Loucy (cell line): ENCODE results near the gene TOGARAM2.

Experiments used
- H2AFZ ChIP-seq: fragments of 200-600 bp; sonication (generic); 2 replicates; pipeline ENCODE4 v1.6.0; 2016; ENCODE audit warnings: antibody characterized with exemption, mild to moderate bottlenecking, low read length, moderate library complexity
- H3F3A ChIP-seq: fragments of 200-600 bp; 2 replicates; pipeline ENCODE4 v1.6.0; 2016; ENCODE audit warnings: antibody characterized with exemption, low read depth, mild to moderate bottlenecking
- H3K27me3 ChIP-seq: fragments of 200-600 bp; sonication (generic); 2 replicates; pipeline ENCODE4 v1.6.1; 2014; ENCODE audit warnings: low read length, mild to moderate bottlenecking; ENCODE audit not compliant: insufficient read depth, poor library complexity, severe bottlenecking
- H3K36me3 ChIP-seq: fragments of 200-600 bp; sonication (generic); 2 replicates; pipeline ENCODE4 v1.6.1; 2016; ENCODE audit warnings: low read length; ENCODE audit not compliant: insufficient read depth
- H3K4me1 ChIP-seq: fragments of 200-600 bp; sonication (generic); 2 replicates; pipeline ENCODE4 v1.5.1; 2014; ENCODE audit warnings: low read length, mild to moderate bottlenecking; ENCODE audit not compliant: insufficient read depth, poor library complexity, severe bottlenecking
- H3K4me2 ChIP-seq: fragments of 200-600 bp; sonication (generic); 2 replicates; pipeline ENCODE4 v1.6.0; 2014; ENCODE audit warnings: antibody characterized with exemption, low read length, low read depth, mild to moderate bottlenecking; ENCODE audit not compliant: poor library complexity, severe bottlenecking
- H3K4me3 ChIP-seq: fragments of 200-600 bp; sonication (generic); 2 replicates; pipeline ENCODE4 v1.5.1; 2014; ENCODE audit warnings: low read length, mild to moderate bottlenecking, mixed read lengths; ENCODE audit not compliant: poor library complexity, severe bottlenecking
- H3K79me2 ChIP-seq: fragments of 200-600 bp; sonication (generic); 2 replicates; pipeline ENCODE4 v1.6.1; 2014; ENCODE audit warnings: low read length; ENCODE audit not compliant: insufficient read depth
- H3K9ac ChIP-seq: fragments of 200-600 bp; sonication (generic); 2 replicates; pipeline ENCODE4 v1.6.0; 2014; ENCODE audit warnings: mild to moderate bottlenecking, low read depth, low read length, moderate library complexity; ENCODE audit not compliant: poor library complexity, severe bottlenecking
- H3K9me2 ChIP-seq: fragments of 200-600 bp; sonication (generic); replicated peaks from 2 replicates; pipeline ENCODE4 v1.6.1; 2016; ENCODE audit warnings: low read depth, low read length, mixed read lengths
- H3K9me3 ChIP-seq: fragments of 200-600 bp; sonication (generic); 2 replicates; pipeline ENCODE4 v1.6.1; 2014; ENCODE audit warnings: mild to moderate bottlenecking, antibody characterized with exemption, low read length, low read depth; ENCODE audit not compliant: insufficient read depth
- H4K20me1 ChIP-seq: fragments of 200-600 bp; sonication (generic); 2 replicates; pipeline ENCODE4 v1.6.0; 2014; ENCODE audit warnings: antibody characterized with exemption, low read length, mild to moderate bottlenecking; ENCODE audit not compliant: insufficient read depth, poor library complexity, severe bottlenecking
- EZH2phosphoT487 ChIP-seq: fragments of 200-600 bp; IDR thresholded peaks from 2 replicates; pipeline ENCODE4 v1.6.1; 2018; ENCODE audit warnings: antibody characterized with exemption, mild to moderate bottlenecking, moderate library complexity, borderline replicate concordance
- TF ChIP-seq, protein P1 (sequence below): fragments of 200-600 bp; sonication (generic); conservative IDR thresholded peaks from 2 replicates; pipeline ENCODE4 v1.5.1; 2014; ENCODE audit warnings: mild to moderate bottlenecking, antibody characterized with exemption, low read length

Gene TOGARAM2

DNA sequence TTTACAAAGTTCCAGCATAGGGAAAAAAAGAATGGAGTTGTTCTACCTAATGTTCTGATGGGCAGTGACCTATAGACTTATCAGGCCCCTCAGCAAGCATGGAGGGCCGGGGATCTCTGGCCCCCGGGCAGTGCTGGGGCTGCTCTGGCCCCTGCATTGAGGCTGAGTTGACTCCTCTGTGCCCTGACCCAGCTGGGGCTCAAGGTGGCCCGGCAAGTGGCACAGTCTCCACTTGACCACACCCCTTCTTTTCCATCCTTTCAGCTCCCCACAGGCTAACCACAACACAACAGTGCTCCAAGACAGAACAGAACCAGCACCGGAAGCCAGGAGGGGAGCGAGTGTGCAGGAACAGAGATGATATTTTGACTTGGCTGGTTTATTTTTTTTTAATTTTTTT lies 19.9 kb downstream of the TOGARAM2 start:
- H3K79me2 ChIP-seq = no peaks in the 10 kb centered on the region
- H3F3A ChIP-seq = no peaks in the 10 kb centered on the region
- no peaks in the 10 kb centered on the region for H3K9me2 ChIP-seq
- no peak overlapping the region for H3K4me2 ChIP-seq
- H3K27me3 ChIP-seq = no peaks in the 10 kb centered on the region
- peaks cover 15% of the 10 kb centered on the region for H3K4me1 ChIP-seq
- no peaks in the 10 kb centered on the region for H4K20me1 ChIP-seq
- H3K9me3 ChIP-seq = no peaks in the 10 kb centered on the region
- no peak overlapping the region for H3K4me3 ChIP-seq
- H2AFZ ChIP-seq = no peak overlapping the region
- H3K9ac ChIP-seq = no peak overlapping the region
- no peak for TF ChIP-seq EZH2phosphoT487
- TF ChIP-seq, protein P1, sequence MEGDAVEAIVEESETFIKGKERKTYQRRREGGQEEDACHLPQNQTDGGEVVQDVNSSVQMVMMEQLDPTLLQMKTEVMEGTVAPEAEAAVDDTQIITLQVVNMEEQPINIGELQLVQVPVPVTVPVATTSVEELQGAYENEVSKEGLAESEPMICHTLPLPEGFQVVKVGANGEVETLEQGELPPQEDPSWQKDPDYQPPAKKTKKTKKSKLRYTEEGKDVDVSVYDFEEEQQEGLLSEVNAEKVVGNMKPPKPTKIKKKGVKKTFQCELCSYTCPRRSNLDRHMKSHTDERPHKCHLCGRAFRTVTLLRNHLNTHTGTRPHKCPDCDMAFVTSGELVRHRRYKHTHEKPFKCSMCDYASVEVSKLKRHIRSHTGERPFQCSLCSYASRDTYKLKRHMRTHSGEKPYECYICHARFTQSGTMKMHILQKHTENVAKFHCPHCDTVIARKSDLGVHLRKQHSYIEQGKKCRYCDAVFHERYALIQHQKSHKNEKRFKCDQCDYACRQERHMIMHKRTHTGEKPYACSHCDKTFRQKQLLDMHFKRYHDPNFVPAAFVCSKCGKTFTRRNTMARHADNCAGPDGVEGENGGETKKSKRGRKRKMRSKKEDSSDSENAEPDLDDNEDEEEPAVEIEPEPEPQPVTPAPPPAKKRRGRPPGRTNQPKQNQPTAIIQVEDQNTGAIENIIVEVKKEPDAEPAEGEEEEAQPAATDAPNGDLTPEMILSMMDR = no peak
- no peaks in the 10 kb centered on the region for H3K36me3 ChIP-seq

DNA sequence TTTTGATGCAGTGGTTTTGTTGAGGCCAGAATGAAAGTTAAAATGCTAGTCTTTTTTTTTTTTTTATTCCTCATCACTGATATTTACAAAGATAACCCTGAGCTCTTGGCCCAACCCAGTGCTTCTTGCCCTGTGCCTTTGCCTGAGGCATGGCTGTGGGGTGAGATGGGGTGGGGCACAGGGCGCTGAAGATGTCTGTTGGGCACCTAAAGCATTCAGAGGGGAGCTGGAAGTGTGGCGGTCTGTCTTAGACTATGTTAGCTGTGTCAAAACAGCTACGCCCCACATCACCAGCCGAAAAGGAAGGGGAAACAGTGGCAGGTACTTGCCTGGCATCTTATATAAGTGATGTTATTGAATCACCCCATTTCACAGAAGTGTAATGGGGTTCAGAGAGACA lies 20.7 kb downstream of the TOGARAM2 start:
- Histone ChIP-seq H2AFZ (no peak overlapping the region), H3K9ac (no peak overlapping the region), H3K4me2 (no peak overlapping the region), H3F3A (no peaks in the 10 kb centered on the region), H3K27me3 (no peaks in the 10 kb centered on the region), H3K79me2 (no peaks in the 10 kb centered on the region), H3K4me3 (no peak overlapping the region), H3K36me3 (no peaks in the 10 kb centered on the region), H3K4me1 (peaks cover 15% of the 10 kb centered on the region), H3K9me2 (no peaks in the 10 kb centered on the region), H3K9me3 (no peaks in the 10 kb centered on the region), H4K20me1 (no peaks in the 10 kb centered on the region)
- TF ChIP-seq, protein P1 = no peak
- TF ChIP-seq EZH2phosphoT487 = no peak

DNA sequence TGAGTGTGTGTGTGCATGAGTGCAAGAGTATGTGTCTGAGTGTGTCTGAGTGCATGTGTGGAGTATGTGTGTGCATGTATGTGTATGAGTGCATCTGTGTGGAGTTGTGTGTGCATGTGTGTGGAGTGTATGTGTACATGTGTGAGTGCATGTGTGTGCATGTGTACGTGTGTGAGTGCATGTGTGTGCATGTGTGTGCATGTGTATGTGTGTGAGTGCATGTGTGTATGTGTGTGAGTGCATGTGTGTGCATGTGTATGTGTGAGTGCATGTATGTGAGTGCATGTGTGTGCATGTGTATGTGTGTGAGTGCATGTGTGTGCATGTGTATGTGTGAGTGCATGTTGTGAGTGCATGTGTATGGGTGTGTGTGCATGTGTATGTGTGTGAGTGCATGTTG lies 23.7 kb downstream of the TOGARAM2 start:
- Histone ChIP-seq H2AFZ (no peak overlapping the region), H3K9ac (no peak overlapping the region), H3K4me1 (peaks cover 25% of the 10 kb centered on the region), H4K20me1 (no peaks in the 10 kb centered on the region), H3K9me3 (no peaks in the 10 kb centered on the region), H3K27me3 (no peaks in the 10 kb centered on the region), H3K36me3 (no peaks in the 10 kb centered on the region), H3K4me3 (no peak overlapping the region), H3K9me2 (no peaks in the 10 kb centered on the region), H3K4me2 (no peak overlapping the region), H3K79me2 (no peaks in the 10 kb centered on the region), H3F3A (no peaks in the 10 kb centered on the region)
- TF ChIP-seq, protein P1 = no peak
- TF ChIP-seq EZH2phosphoT487 = no peak
